Gastrocnemius medialis (tissue), 4 donors: ENCODE data around the gene KDM4C. TPM values are rescaled to one million over a fixed set of nuclear protein-coding genes. Genes with fewer than 3 reads are reported as not detected.

Experiments
- ATAC-seq, 2 donors: fragments of 150-250 bp; one replicate each; pipeline ENCODE4 v1.9.1; 2016
- DNase-seq, 2 donors: peaks; one replicate each; pipeline ENCODE4 v3.0.0-alpha.2; 2019
- H3K27ac ChIP-seq, 4 donors: fragments of 200-600 bp; sonication (generic); 1 replicate in 1 of 4; 2 replicates in 3 of 4; pipeline ENCODE4 v1.5.1; 2016 to 2018; ENCODE audit warnings: mild to moderate bottlenecking in 2 of 4, moderate library complexity in 1 of 4
- H3K27me3 ChIP-seq, 3 donors: fragments of 200-600 bp; sonication (generic) in 2 of 3; 1 replicate in 1 of 3; 2 replicates in 2 of 3; pipeline versions ENCODE4 v1.5.1 to v1.6.0; 2016 to 2019; ENCODE audit warnings: mild to moderate bottlenecking in 1 of 3, moderate library complexity in 1 of 3
- H3K36me3 ChIP-seq, 2 donors: fragments of 200-600 bp; sonication (generic) in 1 of 2; one replicate each; pipeline ENCODE4 v1.5.1; 2017 to 2018
- H3K4me1 ChIP-seq, 2 donors: fragments of 200-600 bp; sonication (generic) in 1 of 2; one replicate each; pipeline ENCODE4 v1.5.1; 2016 to 2017; ENCODE audit warnings: mild to moderate bottlenecking in 2 of 2
- H3K4me3 ChIP-seq, 4 donors: fragments of 200-600 bp; sonication (generic) in 3 of 4; 1 replicate in 1 of 4; 2 replicates in 3 of 4; pipeline ENCODE4 v1.5.1; 2016 to 2019; ENCODE audit warnings: mild to moderate bottlenecking in 2 of 4
- H3K9me3 ChIP-seq, 3 donors: fragments of 200-600 bp; sonication (generic) in 2 of 3; 1 replicate in 1 of 3; 2 replicates in 2 of 3; pipeline ENCODE4 v1.5.1; 2016 to 2019
- CTCF ChIP-seq, 5 experiments: fragments of 450-650 bp in 3 of 5; fragments of 200-600 bp in 2 of 5; sonication (generic) in 2 of 5; IDR thresholded peaks in 4 of 5; conservative IDR thresholded peaks in 1 of 5; 1 replicate in 4 of 5; 2 replicates in 1 of 5; pipeline ENCODE4 v1.5.1; 2016 to 2019; ENCODE audit warnings: antibody characterized with exemption in 5 of 5, mild to moderate bottlenecking in 3 of 5, moderate library complexity in 3 of 5
- POLR2A ChIP-seq, 2 donors: fragments of 450-650 bp; IDR thresholded peaks; one replicate each; pipeline ENCODE4 v1.6.1; 2017; ENCODE audit warnings: antibody characterized with exemption in 2 of 2, mild to moderate bottlenecking in 2 of 2, moderate library complexity in 2 of 2
- in situ Hi-C, 4 donors: fragments of 200-750 bp; cut with MboI; loops; one replicate each; pipeline versions ENCODE4 v1.15.0 to v1.8.0; 2017; ENCODE audit warnings: low sequenced_read_pairs in 4 of 4
- intact Hi-C: fragments of 100-400 bp; cut with DNase I; formaldehyde crosslinking; loops from one replicate; pipeline ENCODE4 v1.15.1; 2023; ENCODE audit warnings: low total_unique reads
- total RNA-seq, 4 donors: library from RNA; depleted of rRNA; stranded (reverse); fragments of >200 nt; gene quantifications; one replicate each; pipeline versions ENCODE4 v1.1.0 to v1.2.3, GENCODE V29; 2016

The KDM4C gene
- total RNA-seq, 4 donors from 2014 or later = 7.7 to 23.3 (median 10.0) TPM

GRCh38 chr9:6955251-6955921 is 197.6 kb downstream of the KDM4C start:
- no peak for ATAC-seq
- H3K9me3 ChIP-seq = no peaks in the 10 kb centered on the region
- in situ Hi-C loops = no loop called here
- TF ChIP-seq POLR2A (IDR thresholded peaks at IDR 0.05) (no peak), CTCF (IDR thresholded peaks at IDR 0.05 in 4 of 5, conservative IDR thresholded peaks at IDR 0.05 in 1 of 5) (no peak)
- H3K27me3 ChIP-seq = no peaks in the 10 kb centered on the region
- no peak overlapping the region for H3K27ac ChIP-seq
- peaks cover 19 to 21% of the 10 kb centered on the region in 2 donors for H3K4me1 ChIP-seq
- intact Hi-C loops = no loop called here
- H3K4me3 ChIP-seq = no peak overlapping the region
- no peaks in the 10 kb centered on the region for H3K36me3 ChIP-seq
- DNase-seq = no peak

- H3K9me3 ChIP-seq = no peaks in the 10 kb centered on the region
- intact Hi-C loops (no loop called here), in situ Hi-C loops (no loop called here)
- H3K27ac ChIP-seq = no peak overlapping the region
- no peaks in the 10 kb centered on the region for H3K27me3 ChIP-seq
- TF ChIP-seq POLR2A (IDR thresholded peaks at IDR 0.05) (no peak), CTCF (IDR thresholded peaks at IDR 0.05 in 4 of 5, conservative IDR thresholded peaks at IDR 0.05 in 1 of 5) (no peak)
- no peaks in the 10 kb centered on the region for H3K36me3 ChIP-seq
- ATAC-seq = no peak
- no peak overlapping the region for H3K4me3 ChIP-seq
- peaks cover 19 to 21% of the 10 kb centered on the region in 2 donors for H3K4me1 ChIP-seq
- DNase-seq = no peak
Observed at GRCh38 chr9:6956879-6957278, 199.1 kb downstream of the KDM4C start.

- Histone ChIP-seq H3K9me3 (no peaks in the 10 kb centered on the region), H3K4me3 (no peak overlapping the region), H3K27ac (no peak overlapping the region), H3K36me3 (no peaks in the 10 kb centered on the region), H3K4me1 (peaks cover 19 to 21% of the 10 kb centered on the region in 2 donors), H3K27me3 (no peaks in the 10 kb centered on the region)
- no peak for TF ChIP-seq POLR2A (IDR thresholded peaks at IDR 0.05)
- TF ChIP-seq CTCF (IDR thresholded peaks at IDR 0.05 in 4 of 5, conservative IDR thresholded peaks at IDR 0.05 in 1 of 5) = no peak
- intact Hi-C loops = no loop called here
- ATAC-seq (no peak), DNase-seq (no peak)
- in situ Hi-C loops = no loop called here
Observed at GRCh38 chr9:6959270-6960000, 201.7 kb downstream of the KDM4C start.

GRCh38 chr9:6960777-6961176 is 203.0 kb downstream of the KDM4C start:
- ATAC-seq (no peak), DNase-seq (no peak)
- TF ChIP-seq POLR2A (IDR thresholded peaks at IDR 0.05) = no peak
- no peak for TF ChIP-seq CTCF (IDR thresholded peaks at IDR 0.05 in 4 of 5, conservative IDR thresholded peaks at IDR 0.05 in 1 of 5)
- no peaks in the 10 kb centered on the region for H3K36me3 ChIP-seq
- intact Hi-C loops = no loop called here
- H3K27me3 ChIP-seq = no peaks in the 10 kb centered on the region
- no peaks in the 10 kb centered on the region for H3K9me3 ChIP-seq
- no peak overlapping the region for H3K4me3 ChIP-seq
- in situ Hi-C loops = no loop called here
- H3K27ac ChIP-seq = no peak overlapping the region
- peaks cover 13 to 16% of the 10 kb centered on the region in 2 donors for H3K4me1 ChIP-seq
